Stimulated activated naive CD8-positive, alpha-beta T cell treated with anti-CD3 and anti-CD28 coated beads, Interleukin-15, amount 100 ng/mL, for 72 hours (primary cell): ENCODE data around the gene OSBPL9.
"Not testable (repeated sequence)": the region's sequence is repeated elsewhere in the genome, so short reads cannot be mapped to it uniquely, and the experiment has no call there.

Source experiments
- ATAC-seq: fragments of 150-1000 bp; cut with Tn5 transposase; 2 replicates; pipeline ENCODE4 v1.10.0; 2021; ENCODE audit warnings: mild to moderate bottlenecking, moderate library complexity
- DNase-seq, 2 donors: peaks; one replicate each; pipeline ENCODE4 v3.0.0; 2021 to 2022
- H3K27ac Mint-ChIP-seq, 2 donors: one replicate each; pipeline ENCODE4 v1.8.0; 2022; ENCODE audit warnings: mild to moderate bottlenecking in 2 of 2, mixed read lengths in 2 of 2, moderate library complexity in 2 of 2
- H3K27me3 Mint-ChIP-seq: one replicate; pipeline ENCODE4 v1.8.0; 2022; ENCODE audit warnings: mixed read lengths
- H3K4me1 Mint-ChIP-seq: one replicate; pipeline ENCODE4 v1.8.0; 2022; ENCODE audit warnings: mild to moderate bottlenecking, mixed read lengths
- H3K4me3 Mint-ChIP-seq, 2 donors: one replicate each; pipeline ENCODE4 v1.8.0; 2022; ENCODE audit warnings: mild to moderate bottlenecking in 2 of 2, mixed read lengths in 2 of 2, moderate library complexity in 1 of 2
- H3K9me3 Mint-ChIP-seq, 2 donors: one replicate each; pipeline ENCODE4 v1.8.0; 2022; ENCODE audit warnings: mixed read lengths in 2 of 2

OSBPL9 gene

GRCh38 chr1:51726544-51727225 is 109.8 kb downstream of the OSBPL9 start:
- no peaks in the 10 kb centered on the region for H3K9me3 Mint-ChIP-seq
- H3K4me3 Mint-ChIP-seq: no peak overlapping the region
- DNase-seq: no peak
- ATAC-seq: no peak
- H3K4me1 Mint-ChIP-seq: peaks cover 31% of the 10 kb centered on the region
- no peak overlapping the region for H3K27ac Mint-ChIP-seq
- no peaks in the 10 kb centered on the region for H3K27me3 Mint-ChIP-seq

GRCh38 chr1:51727366-51727765 is 110.5 kb downstream of the OSBPL9 start:
- peaks cover 31% of the 10 kb centered on the region for H3K4me1 Mint-ChIP-seq
- H3K4me3 Mint-ChIP-seq: no peak overlapping the region
- no peaks in the 10 kb centered on the region for H3K9me3 Mint-ChIP-seq
- H3K27ac Mint-ChIP-seq: no peak overlapping the region
- no peaks in the 10 kb centered on the region for H3K27me3 Mint-ChIP-seq
- no peak for ATAC-seq
- DNase-seq: no peak

- Mint-ChIP-seq H3K27me3 (no peaks in the 10 kb centered on the region), H3K4me3 (peak overlapping the region; percentile 85), H3K4me1 (peaks cover 43% of the 10 kb centered on the region), H3K9me3 (no peaks in the 10 kb centered on the region), H3K27ac (peak overlapping the region; percentile 93 to 94)
- DNase-seq: no peak
- no peak for ATAC-seq
Measured at GRCh38 chr1:51728611-51729155, 111.8 kb downstream of the OSBPL9 start.

- peaks cover 43% of the 10 kb centered on the region for H3K4me1 Mint-ChIP-seq
- peak overlapping the region; percentile 85 for H3K4me3 Mint-ChIP-seq
- peak overlapping the region; percentile 93 to 94 for H3K27ac Mint-ChIP-seq
- DNase-seq (peak; percentile 94 to 97), ATAC-seq (peak; percentile 98)
- no peaks in the 10 kb centered on the region for H3K9me3 Mint-ChIP-seq
- no peaks in the 10 kb centered on the region for H3K27me3 Mint-ChIP-seq
Measured at GRCh38 chr1:51729156-51729823, 112.4 kb downstream of the OSBPL9 start.

- peak; percentile 42 for ATAC-seq
- peak overlapping the region; percentile 85 for H3K4me3 Mint-ChIP-seq
- peak overlapping the region; percentile 87 to 93 for H3K27ac Mint-ChIP-seq
- no peak for DNase-seq
- no peaks in the 10 kb centered on the region for H3K9me3 Mint-ChIP-seq
- peaks cover 45% of the 10 kb centered on the region for H3K4me1 Mint-ChIP-seq
- H3K27me3 Mint-ChIP-seq: no peaks in the 10 kb centered on the region
Measured at GRCh38 chr1:51729824-51730301, 113.0 kb downstream of the OSBPL9 start.

GRCh38 chr1:51731998-51732397 is 115.1 kb downstream of the OSBPL9 start:
- Mint-ChIP-seq H3K4me3 (no peak overlapping the region), H3K9me3 (no peaks in the 10 kb centered on the region), H3K27me3 (no peaks in the 10 kb centered on the region), H3K4me1 (peaks cover 59% of the 10 kb centered on the region), H3K27ac (no peak overlapping the region)
- DNase-seq (no peak), ATAC-seq (no peak)

- Mint-ChIP-seq H3K9me3 (no peaks in the 10 kb centered on the region), H3K4me3 (no peak overlapping the region), H3K27me3 (no peaks in the 10 kb centered on the region), H3K27ac (no peak overlapping the region), H3K4me1 (peaks cover 59% of the 10 kb centered on the region)
- no peak for DNase-seq
- no peak for ATAC-seq
Measured at GRCh38 chr1:51732701-51733425, 116.0 kb downstream of the OSBPL9 start.

GRCh38 chr1:51733426-51733774 is 116.5 kb downstream of the OSBPL9 start:
- H3K9me3 Mint-ChIP-seq, H3K4me3 Mint-ChIP-seq, H3K27ac Mint-ChIP-seq, H3K27me3 Mint-ChIP-seq, DNase-seq, ATAC-seq: not testable (repeated sequence)
- H3K4me1 Mint-ChIP-seq: peaks cover 57% of the 10 kb centered on the region

GRCh38 chr1:51733793-51734522 is 117.1 kb downstream of the OSBPL9 start:
- no peak for ATAC-seq
- Mint-ChIP-seq H3K4me1 (peaks cover 56% of the 10 kb centered on the region), H3K9me3 (no peaks in the 10 kb centered on the region), H3K27me3 (no peaks in the 10 kb centered on the region), H3K27ac (no peak overlapping the region), H3K4me3 (no peak overlapping the region)
- no peak for DNase-seq

GRCh38 chr1:51734896-51735745 is 118.2 kb downstream of the OSBPL9 start:
- no peak for ATAC-seq
- H3K27me3 Mint-ChIP-seq: no peaks in the 10 kb centered on the region
- peak overlapping the region in 1 of 2 donors; percentile 49 for H3K4me3 Mint-ChIP-seq
- H3K27ac Mint-ChIP-seq: peak overlapping the region in 1 of 2 donors; percentile 64
- DNase-seq: no peak
- no peaks in the 10 kb centered on the region for H3K9me3 Mint-ChIP-seq
- H3K4me1 Mint-ChIP-seq: peaks cover 55% of the 10 kb centered on the region

GRCh38 chr1:51735746-51736254 is 118.9 kb downstream of the OSBPL9 start:
- H3K4me1 Mint-ChIP-seq: peaks cover 54% of the 10 kb centered on the region
- no peak overlapping the region for H3K27ac Mint-ChIP-seq
- H3K9me3 Mint-ChIP-seq: no peaks in the 10 kb centered on the region
- ATAC-seq (no peak), DNase-seq (no peak)
- peak overlapping the region in 1 of 2 donors; percentile 10 for H3K4me3 Mint-ChIP-seq
- no peaks in the 10 kb centered on the region for H3K27me3 Mint-ChIP-seq

GRCh38 chr1:51736702-51737101 is 119.8 kb downstream of the OSBPL9 start:
- peak; percentile 54 for ATAC-seq
- Mint-ChIP-seq H3K27ac (no peak overlapping the region), H3K4me3 (no peak overlapping the region), H3K4me1 (peaks cover 52% of the 10 kb centered on the region), H3K9me3 (no peaks in the 10 kb centered on the region), H3K27me3 (no peaks in the 10 kb centered on the region)
- no peak for DNase-seq

- Mint-ChIP-seq H3K27ac (no peak overlapping the region), H3K4me1 (peaks cover 41% of the 10 kb centered on the region), H3K27me3 (no peaks in the 10 kb centered on the region), H3K4me3 (no peak overlapping the region), H3K9me3 (no peaks in the 10 kb centered on the region)
- ATAC-seq (no peak), DNase-seq (no peak)
Measured at GRCh38 chr1:51738681-51739080, 121.8 kb downstream of the OSBPL9 start.

GRCh38 chr1:51740652-51741051 is 123.8 kb downstream of the OSBPL9 start:
- DNase-seq (no peak), ATAC-seq (peak; percentile 26)
- Mint-ChIP-seq H3K4me3 (no peak overlapping the region), H3K4me1 (peaks cover 38% of the 10 kb centered on the region), H3K27ac (no peak overlapping the region), H3K9me3 (no peaks in the 10 kb centered on the region), H3K27me3 (no peaks in the 10 kb centered on the region)
